ENCODE results near the gene XPR1.

The XPR1 gene

DNA sequence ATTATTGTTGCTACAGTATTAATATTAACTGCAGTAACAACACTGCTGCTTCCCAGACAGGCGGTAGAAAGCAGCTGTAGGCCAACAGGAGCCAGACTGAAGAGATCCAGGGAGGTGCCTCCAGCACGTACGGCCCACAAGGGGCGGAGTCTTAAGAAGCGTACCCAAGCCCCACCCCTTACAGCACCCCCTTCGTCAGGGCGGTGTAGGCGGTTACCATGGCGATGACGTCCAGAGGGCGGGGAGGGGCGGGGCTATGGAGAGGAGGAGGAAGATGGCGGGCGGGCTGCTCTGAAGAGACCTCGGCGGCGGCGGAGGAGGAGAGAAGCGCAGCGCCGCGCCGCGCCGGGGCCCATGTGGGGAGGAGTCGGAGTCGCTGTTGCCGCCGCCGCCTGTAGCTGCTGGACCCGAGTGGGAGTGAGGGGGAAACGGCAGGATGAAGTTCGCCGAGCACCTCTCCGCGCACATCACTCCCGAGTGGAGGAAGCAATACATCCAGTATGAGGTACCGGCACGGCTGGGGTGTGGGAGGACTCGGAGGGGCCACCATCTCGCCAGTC, at the start of gene XPR1:
TSS of gene XPR1 (plus strand) at position 257 of the 560 bp plus-strand sequence. CDS start at position 437, 180 bp downstream.
- DNase-seq (ENCODE audit: low read depth in 2 of 2, low spot score in 1 of 2) = peak; percentile 97 to 98

DNA sequence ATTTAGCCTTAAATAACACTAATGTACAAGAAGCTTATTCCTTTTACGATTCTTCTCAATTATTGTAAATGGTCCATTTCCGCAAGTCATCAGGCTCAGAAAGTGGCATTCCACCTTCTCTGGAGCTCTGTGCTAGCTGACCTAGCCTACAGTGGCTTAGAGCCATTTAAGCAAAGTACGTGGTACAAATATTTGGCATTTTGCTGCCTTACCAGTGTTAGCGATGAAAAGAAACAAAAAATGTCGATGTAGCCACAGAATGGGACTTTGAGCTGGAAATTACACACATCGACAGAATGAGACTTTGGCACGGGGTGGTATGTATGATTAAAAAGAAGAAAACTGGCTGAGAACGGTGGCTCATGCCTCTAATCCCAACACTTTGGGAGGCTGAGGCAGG, 47.0 kb upstream of the XPR1 start:
- no peak for DNase-seq (ENCODE audit: low read depth in 2 of 2, low spot score in 1 of 2)

- no peak for DNase-seq (ENCODE audit: low read depth in 2 of 2, low spot score in 1 of 2)
Measured at GRCh38 chr1:180585994-180586359, 45.8 kb upstream of the XPR1 start.

GRCh38 chr1:180586671-180587155, 45.1 kb upstream of the XPR1 start:
- DNase-seq (ENCODE audit: low read depth in 2 of 2, low spot score in 1 of 2) = no peak

DNA sequence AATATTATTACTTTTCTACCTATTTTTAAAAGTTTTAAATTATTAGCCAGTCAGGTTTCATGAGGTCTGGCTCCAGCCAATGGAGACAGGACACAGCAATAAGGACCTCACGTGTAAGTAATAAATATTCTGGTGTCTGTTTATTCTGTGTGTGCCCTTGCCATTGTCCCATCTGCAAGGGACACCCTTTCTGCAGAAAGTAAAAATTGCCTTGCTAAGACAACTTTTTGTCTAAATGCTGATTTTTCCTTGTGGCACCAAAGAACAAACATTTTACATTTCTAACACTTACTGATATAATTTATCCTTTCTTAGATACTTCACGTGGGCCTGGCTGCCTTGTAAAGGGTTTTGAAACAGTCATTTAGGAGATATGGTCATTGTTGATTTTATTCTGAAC, 43.7 kb upstream of the XPR1 start:
- no peak for DNase-seq (ENCODE audit: low read depth in 2 of 2, low spot score in 1 of 2)

- no peak for DNase-seq (ENCODE audit: low read depth in 2 of 2, low spot score in 1 of 2)
Measured at GRCh38 chr1:180590889-180591288, 40.9 kb upstream of the XPR1 start.

DNA sequence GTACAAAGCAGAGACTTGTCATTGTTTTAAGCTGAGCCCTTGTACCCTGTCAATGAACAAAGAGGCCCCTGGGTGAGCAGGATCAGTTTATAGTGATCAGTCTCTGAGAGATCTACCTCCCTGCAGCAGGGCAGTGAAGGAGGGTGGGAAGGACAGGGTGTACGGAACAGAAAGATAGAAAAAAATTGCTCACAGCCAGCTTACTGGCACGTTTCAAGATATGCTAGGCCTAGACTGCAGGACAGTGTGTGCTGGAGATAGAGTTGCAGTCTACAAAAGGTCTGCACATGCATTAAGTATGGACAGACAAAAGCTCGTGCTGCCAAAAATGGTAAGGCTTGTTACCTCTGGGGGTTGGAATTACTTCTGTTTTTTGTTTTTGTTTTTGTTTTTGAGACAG, 38.4 kb upstream of the XPR1 start:
- no peak for DNase-seq (ENCODE audit: low read depth in 2 of 2, low spot score in 1 of 2)

- DNase-seq (ENCODE audit: low read depth in 2 of 2, low spot score in 1 of 2) = no peak
Measured at GRCh38 chr1:180594723-180595122, 37.1 kb upstream of the XPR1 start.

- DNase-seq (ENCODE audit: low read depth in 2 of 2, low spot score in 1 of 2) = no peak
Measured at GRCh38 chr1:180595966-180596365, 35.9 kb upstream of the XPR1 start.

- DNase-seq (ENCODE audit: low read depth in 2 of 2, low spot score in 1 of 2) = no peak
Measured at GRCh38 chr1:180597520-180597919, 34.3 kb upstream of the XPR1 start.

GRCh38 chr1:180598333-180598974, 33.4 kb upstream of the XPR1 start:
- no peak for DNase-seq (ENCODE audit: low read depth in 2 of 2, low spot score in 1 of 2)

GRCh38 chr1:180600343-180600742, 31.5 kb upstream of the XPR1 start:
- DNase-seq (ENCODE audit: low read depth in 2 of 2, low spot score in 1 of 2) = no peak

- no peak for DNase-seq (ENCODE audit: low read depth in 2 of 2, low spot score in 1 of 2)
Measured at GRCh38 chr1:180601512-180601911, 30.3 kb upstream of the XPR1 start.

DNA sequence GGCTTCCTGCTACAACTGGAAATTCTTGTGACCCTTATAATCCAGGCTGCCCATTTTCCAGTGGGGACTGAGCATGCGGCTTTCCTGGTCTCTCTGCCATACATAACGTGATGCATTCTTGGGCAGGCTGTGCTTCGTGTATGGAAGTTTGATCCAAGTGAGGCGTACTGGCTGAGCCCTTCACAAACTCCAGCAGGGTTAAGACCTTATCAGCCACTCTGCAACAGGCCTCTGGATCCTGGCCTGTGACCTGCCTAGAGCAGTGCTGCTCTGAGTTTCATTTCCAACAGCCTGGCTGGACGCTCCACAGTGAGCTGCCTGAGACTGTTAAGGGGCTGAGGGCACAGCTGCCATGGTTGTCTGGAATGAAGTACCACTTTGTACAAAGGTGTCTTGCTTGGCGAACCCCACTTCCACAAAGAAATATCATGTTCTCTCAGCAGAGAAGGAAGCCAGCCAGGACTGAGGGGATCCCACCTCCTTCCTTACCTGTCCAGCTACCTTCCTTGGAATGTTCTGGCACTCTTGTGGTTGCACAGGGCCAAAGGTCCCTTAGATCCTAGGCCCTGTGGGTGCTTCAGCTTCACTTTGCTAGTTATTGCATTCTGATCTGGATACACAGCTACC, 28.5 kb upstream of the XPR1 start:
- DNase-seq (ENCODE audit: low read depth in 2 of 2, low spot score in 1 of 2) = no peak

DNA sequence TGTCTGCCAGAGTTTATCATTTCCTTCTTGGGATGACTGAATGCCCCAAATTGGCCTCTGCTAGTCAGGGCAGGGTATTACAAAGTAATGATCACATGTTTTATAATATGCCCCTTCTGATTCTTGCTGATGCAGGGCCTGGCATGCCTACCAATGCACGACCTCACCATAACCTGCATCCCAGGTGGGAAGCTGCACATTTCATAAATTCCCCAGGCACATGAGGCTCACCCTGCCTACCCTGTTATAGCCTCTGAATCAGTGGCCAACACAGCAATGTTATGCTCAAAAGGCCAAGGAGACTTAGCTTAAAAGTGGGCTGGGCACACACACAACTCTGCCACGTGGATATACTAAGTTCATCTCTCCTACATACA, 28.0 kb upstream of the XPR1 start:
- no peak for DNase-seq (ENCODE audit: low read depth in 2 of 2, low spot score in 1 of 2)

- no peak for DNase-seq (ENCODE audit: low read depth in 2 of 2, low spot score in 1 of 2)
Measured at GRCh38 chr1:180606155-180606554, 25.7 kb upstream of the XPR1 start.

DNA sequence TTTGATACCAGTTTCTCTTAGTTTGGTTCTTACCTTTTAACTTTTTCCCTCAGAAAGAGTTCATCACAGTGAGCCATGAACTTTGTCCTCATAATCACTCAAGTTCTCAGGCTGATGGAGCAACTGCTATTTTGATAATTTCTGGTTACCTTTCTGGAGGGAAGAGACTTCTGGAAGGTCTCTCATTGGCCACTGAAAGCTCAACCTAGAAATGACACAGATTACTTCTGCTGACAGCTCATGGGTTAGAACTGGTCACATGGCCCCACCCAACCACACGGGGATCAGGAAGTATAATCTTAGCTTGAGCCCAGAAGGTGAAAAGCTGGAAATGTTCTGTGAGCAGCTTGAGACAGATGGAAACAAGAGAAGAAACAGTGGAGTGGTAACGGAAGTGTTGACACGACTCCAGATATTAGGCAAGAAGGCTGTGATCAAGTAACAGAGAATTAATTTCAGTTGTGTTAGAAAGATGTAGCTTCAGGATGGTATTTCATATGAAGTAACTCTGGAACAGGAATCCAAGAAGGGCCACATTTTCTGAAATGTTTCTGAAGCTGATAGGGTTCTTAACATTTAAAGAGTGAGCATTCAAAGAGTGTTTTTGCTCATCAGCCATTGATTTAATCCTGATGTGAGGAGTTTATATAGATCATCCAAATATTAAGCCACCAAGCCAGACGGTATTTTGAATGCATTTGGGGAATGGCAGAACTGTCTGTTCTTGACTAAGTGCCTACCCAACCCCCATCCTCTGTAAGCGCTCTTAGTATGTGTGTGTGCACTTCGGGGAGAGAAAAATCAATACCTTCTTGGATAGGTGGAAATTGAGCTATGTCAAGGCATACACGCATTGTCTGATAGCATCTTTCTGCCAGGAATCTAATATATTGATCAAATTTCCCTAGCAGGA, 21.9 kb upstream of the XPR1 start:
- no peak for DNase-seq (ENCODE audit: low read depth in 2 of 2, low spot score in 1 of 2)

DNA sequence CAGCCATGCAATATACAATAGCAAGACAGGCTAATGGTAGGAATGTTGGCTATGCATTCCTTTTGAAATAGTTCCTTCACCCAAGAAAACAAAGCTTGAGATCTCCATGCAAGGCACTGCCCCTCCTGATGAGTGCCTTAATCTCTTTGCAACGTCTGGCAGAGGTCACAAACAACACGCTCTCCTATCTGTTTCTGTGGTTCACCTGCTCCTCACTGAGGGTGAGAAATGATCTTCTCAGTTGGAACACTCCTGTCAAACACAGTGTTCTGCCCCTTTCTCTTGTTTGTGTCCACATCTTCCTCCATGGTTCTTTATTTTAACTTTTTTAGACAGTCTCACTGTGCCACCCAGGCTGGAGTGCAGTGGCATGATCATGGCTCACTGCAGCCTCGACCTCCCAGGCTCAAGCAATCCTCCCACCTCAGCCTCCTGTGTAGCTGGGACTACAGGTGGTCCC, 21.2 kb upstream of the XPR1 start:
- DNase-seq (ENCODE audit: low read depth in 2 of 2, low spot score in 1 of 2) = no peak

DNA sequence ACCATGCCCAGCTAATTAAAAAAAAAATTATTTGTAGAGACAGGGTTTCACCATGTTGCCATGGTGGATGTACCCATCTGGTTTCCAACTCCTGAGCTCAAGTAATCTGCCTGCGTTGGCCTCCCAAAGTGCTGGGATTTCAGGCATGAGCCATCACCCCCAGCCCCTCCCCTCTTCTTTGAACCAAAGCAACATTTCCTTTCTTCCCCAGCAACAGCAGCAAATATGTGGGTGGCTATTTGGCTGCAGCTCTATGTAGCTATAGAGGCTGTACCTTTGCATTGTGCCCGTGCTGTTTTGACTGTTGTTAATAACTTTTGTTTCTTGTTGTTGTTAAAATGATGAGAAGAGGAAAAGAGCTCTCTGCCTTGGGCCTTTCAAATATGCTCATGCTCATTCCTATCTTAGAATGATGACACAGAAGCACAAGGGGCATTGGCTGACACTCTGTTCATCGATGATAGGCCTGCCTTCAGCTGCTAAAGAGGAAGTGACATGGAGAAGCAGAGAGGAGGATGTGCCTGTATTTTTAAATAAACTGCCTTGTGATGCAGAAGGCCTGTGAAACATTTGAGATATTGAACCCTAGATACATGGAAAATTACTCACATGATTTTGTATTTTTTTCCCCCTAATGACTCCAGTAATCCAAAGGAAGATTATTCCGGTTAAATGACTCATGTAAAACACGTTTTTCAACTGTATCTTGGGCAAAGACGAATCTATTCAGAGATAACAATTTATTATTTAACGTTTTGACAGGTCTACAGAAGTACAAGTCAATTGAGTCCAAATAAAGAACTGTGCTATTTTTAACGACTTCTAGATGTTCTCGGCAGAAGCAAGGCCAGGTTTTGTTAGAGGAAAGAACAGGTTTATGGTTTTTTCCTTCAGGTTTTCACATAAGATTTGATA, 20.5 kb upstream of the XPR1 start:
- no peak for DNase-seq (ENCODE audit: low read depth in 2 of 2, low spot score in 1 of 2)

GRCh38 chr1:180612632-180613031, 19.2 kb upstream of the XPR1 start:
- DNase-seq (ENCODE audit: low read depth in 2 of 2, low spot score in 1 of 2) = no peak

DNA sequence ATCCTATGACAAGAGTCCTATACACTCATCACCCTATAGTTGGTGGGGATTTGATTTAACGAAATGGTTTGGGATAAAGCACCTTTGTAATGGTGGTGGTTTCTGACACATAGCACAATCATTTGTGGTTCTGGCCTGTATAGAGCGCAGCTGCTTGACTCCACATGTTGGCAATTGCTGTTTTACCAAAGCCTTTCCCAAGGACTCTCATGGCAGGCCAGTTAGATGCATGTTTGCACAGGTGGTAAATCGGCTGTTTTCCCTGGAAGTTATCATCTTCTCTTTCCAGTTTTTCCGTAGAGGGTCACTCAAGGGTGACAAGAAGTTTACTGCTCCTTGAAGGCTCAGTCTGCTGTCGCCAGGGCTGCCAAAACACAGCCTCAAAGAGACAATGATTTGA, 17.1 kb upstream of the XPR1 start:
- no peak for DNase-seq (ENCODE audit: low read depth in 2 of 2, low spot score in 1 of 2)
